ENCODE measurements around the gene FAM216A.

DNA sequence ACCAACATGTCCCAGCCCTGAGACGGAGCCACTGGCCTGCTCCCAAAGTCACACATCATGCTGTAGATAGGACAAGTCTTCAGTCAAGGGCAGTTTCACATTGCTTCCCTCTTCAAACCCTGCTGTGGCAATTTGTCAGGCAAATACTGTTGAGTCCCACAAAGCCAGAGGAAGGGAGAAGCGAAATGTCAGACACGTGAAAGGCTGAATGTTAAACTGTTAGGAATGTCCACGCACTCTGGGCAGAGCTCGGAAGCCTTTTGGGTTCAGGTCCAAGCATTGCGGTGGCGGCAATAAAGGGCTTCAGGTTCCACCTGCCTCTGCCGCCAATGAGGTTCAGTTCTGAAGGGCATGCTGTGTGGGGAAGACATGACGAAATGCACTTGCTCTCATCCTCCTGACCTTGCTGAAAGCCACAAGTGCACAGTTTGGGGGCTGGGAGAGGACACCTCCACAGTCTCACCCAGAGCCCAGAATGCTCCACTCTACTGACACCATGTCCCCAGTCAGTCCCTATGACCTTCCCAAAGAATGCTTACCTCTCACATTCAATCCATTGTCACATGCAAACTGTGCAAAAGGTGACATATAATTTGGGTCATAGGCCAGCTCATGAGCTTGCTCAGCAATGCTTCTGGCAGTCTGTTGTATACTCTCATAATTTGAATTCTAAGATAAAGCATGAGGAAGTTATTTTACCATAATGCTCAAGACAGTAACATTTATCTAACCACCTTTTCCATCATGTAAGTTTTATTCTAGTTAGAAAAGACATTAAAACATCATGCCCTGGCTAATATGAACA lies 69.2 kb downstream of the FAM216A start:
- TF ChIP-seq, protein P1, sequence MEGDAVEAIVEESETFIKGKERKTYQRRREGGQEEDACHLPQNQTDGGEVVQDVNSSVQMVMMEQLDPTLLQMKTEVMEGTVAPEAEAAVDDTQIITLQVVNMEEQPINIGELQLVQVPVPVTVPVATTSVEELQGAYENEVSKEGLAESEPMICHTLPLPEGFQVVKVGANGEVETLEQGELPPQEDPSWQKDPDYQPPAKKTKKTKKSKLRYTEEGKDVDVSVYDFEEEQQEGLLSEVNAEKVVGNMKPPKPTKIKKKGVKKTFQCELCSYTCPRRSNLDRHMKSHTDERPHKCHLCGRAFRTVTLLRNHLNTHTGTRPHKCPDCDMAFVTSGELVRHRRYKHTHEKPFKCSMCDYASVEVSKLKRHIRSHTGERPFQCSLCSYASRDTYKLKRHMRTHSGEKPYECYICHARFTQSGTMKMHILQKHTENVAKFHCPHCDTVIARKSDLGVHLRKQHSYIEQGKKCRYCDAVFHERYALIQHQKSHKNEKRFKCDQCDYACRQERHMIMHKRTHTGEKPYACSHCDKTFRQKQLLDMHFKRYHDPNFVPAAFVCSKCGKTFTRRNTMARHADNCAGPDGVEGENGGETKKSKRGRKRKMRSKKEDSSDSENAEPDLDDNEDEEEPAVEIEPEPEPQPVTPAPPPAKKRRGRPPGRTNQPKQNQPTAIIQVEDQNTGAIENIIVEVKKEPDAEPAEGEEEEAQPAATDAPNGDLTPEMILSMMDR (optimal IDR thresholded peaks at IDR 0.05 in 1 of 3, IDR thresholded peaks at IDR 0.05 in 1 of 3, conservative IDR thresholded peaks at IDR 0.05 in 1 of 3; ENCODE audit: extremely low read depth in 1 of 3, insufficient read depth in 2 of 3, low read length in 3 of 3) = no peak
- TF ChIP-seq EZH2 (IDR thresholded peaks at IDR 0.05; ENCODE audit: low read length) = no peak

All from keratinocyte (primary cell).